Measurements from ENCODE around the gene HPCAL1. TPM values are rescaled to one million over a fixed set of nuclear protein-coding genes. Genes with fewer than 3 reads are reported as not detected.

HPCAL1 gene
- total and polyA plus RNA-seq, 2 of the 4 experiments (the other 2 are of a cell fraction): 8.2 to 33.7 TPM

DNA sequence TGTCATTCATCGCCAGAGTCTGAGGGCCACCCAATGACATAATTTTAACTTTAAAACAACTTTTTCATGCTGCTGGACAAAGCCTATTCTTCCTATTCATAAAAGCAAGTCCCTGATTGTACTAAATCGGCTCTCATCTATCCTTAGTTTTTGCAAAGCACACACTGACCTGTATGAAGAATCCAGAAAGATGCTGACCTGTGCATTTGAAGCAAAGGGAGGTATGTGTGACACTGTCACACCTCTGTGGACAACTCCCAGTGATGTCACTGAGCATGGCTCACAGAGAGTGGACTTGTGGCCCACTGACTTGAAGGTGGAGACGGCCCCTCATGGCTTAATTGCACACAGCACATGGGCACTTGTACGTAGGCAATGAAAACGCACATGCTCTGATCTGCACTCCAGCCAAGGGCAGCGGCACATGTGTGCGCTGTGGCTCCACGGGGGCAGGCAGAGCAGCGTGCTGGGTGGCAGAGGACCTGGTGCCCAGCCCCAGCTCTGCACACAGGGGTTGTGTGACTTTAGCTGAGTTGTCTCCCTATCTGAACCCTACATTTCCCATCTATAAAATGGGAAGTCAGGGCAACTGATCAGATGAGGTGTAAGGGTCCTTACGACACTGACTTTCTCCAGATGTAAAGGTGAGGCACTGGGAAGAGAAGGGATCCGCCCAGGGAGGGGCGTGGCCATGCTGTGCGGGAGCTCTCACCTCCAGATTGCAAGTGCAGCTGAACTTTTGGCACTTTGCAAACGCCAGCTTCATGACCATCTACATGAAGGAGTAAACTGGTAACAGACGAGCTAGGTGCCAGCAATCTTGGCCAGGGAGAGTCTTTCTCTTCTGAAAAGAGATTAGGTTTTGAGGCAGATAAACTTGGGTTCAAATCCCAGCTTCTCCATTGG lies 159.7 kb downstream of the HPCAL1 start:
- intact Hi-C loops (cut with micrococcal nuclease): no loop called here
- Histone ChIP-seq H3K27me3 (ENCODE audit: control insufficient read depth, insufficient read depth, low read length) (peaks cover 34% of the 10 kb centered on the region), H3K4me3 (ENCODE audit: insufficient read depth, low read depth, low read length) (no peak overlapping the region), H2BK20ac (ENCODE audit: low read depth, low read length) (no peak overlapping the region), H2AFZ (replicated peaks; ENCODE audit: low read length, poor library complexity) (no peak overlapping the region), H4K8ac (ENCODE audit: low read depth in 2 of 2, low read length in 2 of 2) (no peak overlapping the region), H3K79me1 (ENCODE audit: low read depth in 1 of 2, low read length in 2 of 2) (no peaks in the 10 kb centered on the region), H3K14ac (replicated peaks; ENCODE audit: low read depth, low read length) (no peak overlapping the region), H3K9ac (ENCODE audit: low read depth, low read length) (no peak overlapping the region), H2AK5ac (ENCODE audit: low read depth, low read length) (no peak overlapping the region), H3K36me3 (ENCODE audit: control insufficient read depth, insufficient read depth, low read length) (no peaks in the 10 kb centered on the region), H3K18ac (ENCODE audit: low read depth, low read length) (no peak overlapping the region), H2BK120ac (ENCODE audit: low read depth, low read length) (no peak overlapping the region), H2BK15ac (ENCODE audit: low read depth, low read length) (no peak overlapping the region), H4K20me1 (ENCODE audit: insufficient read depth, low read length) (no peaks in the 10 kb centered on the region), H2BK5ac (ENCODE audit: low read depth, low read length, poor library complexity, severe bottlenecking) (no peak overlapping the region), H3K9me3 (ENCODE audit: control insufficient read depth, insufficient read depth, low read length) (no peaks in the 10 kb centered on the region), H4K91ac (ENCODE audit: insufficient read depth, low read depth, low read length) (no peak overlapping the region), H3K9me1 (ENCODE audit: insufficient read depth, low read length) (no peaks in the 10 kb centered on the region), H3K4ac (ENCODE audit: low read depth, low read length) (no peak overlapping the region), H3K4me1 (ENCODE audit: control insufficient read depth, insufficient read depth, low read length) (peaks cover 2% of the 10 kb centered on the region), H3K27ac (ENCODE audit: insufficient read depth, low read length) (no peak overlapping the region), H3K4me2 (ENCODE audit: low read depth, low read length) (no peak overlapping the region), H3K23ac (ENCODE audit: low read depth, low read length) (no peak overlapping the region), H3K56ac (ENCODE audit: extremely low read depth, insufficient read depth, low read length) (no peak overlapping the region), H4K5ac (ENCODE audit: low read depth, low read length) (no peak overlapping the region), H2AK9ac (replicated peaks; ENCODE audit: low read depth, low read length, poor library complexity) (no peak overlapping the region)
- DNase-seq: no peak
- 94% methylated on average over 5 of the region's 15 CpGs; no CpG with 5 or more reads in 1 of the 2 experiments for WGBS, 2 experiments (ENCODE audit: extremely low coverage in 2 of 2, insufficient read length in 1 of 2)
- dilution Hi-C loops (cut with HindIII; ENCODE audit: low sequenced_read_pairs, unreplicated experiment): no loop called here
- BruUV-seq (replicated peaks): no TSS peak
- in situ Hi-C loops (cut with MboI; ENCODE audit: low sequenced_read_pairs): no loop called here
- no peak for ATAC-seq (ENCODE audit: low read depth)
- no peak for TF ChIP-seq RAD21 (IDR thresholded peaks at IDR 0.05; ENCODE audit: low read length)
- CTCF ChIA-PET: interaction anchor here (1.6 kb wide), 1 partner anchor 8 kb away, joined by 5 read pairs; no protein-coding TSS in a partner anchor
- POLR2A ChIA-PET (ENCODE audit: unreplicated experiment): no interaction called here
